GM13977 (cell line): ENCODE measurements around the gene RFPL1.

Source experiments
- DNase-seq: peaks from one replicate; pipeline ENCODE4 v3.0.0; 2012; ENCODE audit warnings: low spot score
- CTCF ChIP-seq: IDR thresholded peaks from 2 replicates; pipeline ENCODE4 v1.5.1; 2012; ENCODE audit warnings: mild to moderate bottlenecking, control low read depth; ENCODE audit not compliant: insufficient read depth; ENCODE audit errors: extremely low read depth, missing control alignments
- in situ Hi-C: fragments of 300-500 bp; cut with MboI; formaldehyde crosslinking; loops from one replicate; pipeline ENCODE4 v1.12.0; 2022; ENCODE audit warnings: low sequenced_read_pairs, low pct_unique_long_range_greater_than_20kb, mixed read lengths, inconsistent platforms; ENCODE audit not compliant: unreplicated experiment

Gene RFPL1

GRCh38 chr22:29427176-29427760 is 11.1 kb upstream of the RFPL1 start:
- in situ Hi-C loops = no loop called here
- DNase-seq = no peak
- no peak for TF ChIP-seq CTCF

GRCh38 chr22:29431986-29432385 is 6.4 kb upstream of the RFPL1 start:
- in situ Hi-C loops = no loop called here
- no peak for TF ChIP-seq CTCF
- DNase-seq = no peak

- in situ Hi-C loops = no loop called here
- no peak for TF ChIP-seq CTCF
- no peak for DNase-seq
These were observed 4.5 kb upstream of the RFPL1 start for GRCh38 chr22:29433856-29434255.

- in situ Hi-C loops = no loop called here
- TF ChIP-seq CTCF = no peak
- DNase-seq = no peak
These were observed 4.1 kb upstream of the RFPL1 start for GRCh38 chr22:29434288-29434687.

GRCh38 chr22:29435236-29436136 is 2.9 kb upstream of the RFPL1 start:
- in situ Hi-C loops = no loop called here
- no peak for DNase-seq
- no peak for TF ChIP-seq CTCF

- in situ Hi-C loops = no loop called here
- no peak for TF ChIP-seq CTCF
- no peak for DNase-seq
These were observed 4.6 kb downstream of the RFPL1 start for GRCh38 chr22:29442976-29443375.
